ENCODE results near the gene CCDC92. TPM values are rescaled to one million over a fixed set of nuclear protein-coding genes. Genes with fewer than 3 reads are reported as not detected.
A peak's percentile ranks its signal among the peaks of the same experiment; 100 is the strongest.

Gene CCDC92
- total RNA-seq, 3 donors from 2014 or later = 17.7 to 47.2 (median 25.6) TPM

DNA sequence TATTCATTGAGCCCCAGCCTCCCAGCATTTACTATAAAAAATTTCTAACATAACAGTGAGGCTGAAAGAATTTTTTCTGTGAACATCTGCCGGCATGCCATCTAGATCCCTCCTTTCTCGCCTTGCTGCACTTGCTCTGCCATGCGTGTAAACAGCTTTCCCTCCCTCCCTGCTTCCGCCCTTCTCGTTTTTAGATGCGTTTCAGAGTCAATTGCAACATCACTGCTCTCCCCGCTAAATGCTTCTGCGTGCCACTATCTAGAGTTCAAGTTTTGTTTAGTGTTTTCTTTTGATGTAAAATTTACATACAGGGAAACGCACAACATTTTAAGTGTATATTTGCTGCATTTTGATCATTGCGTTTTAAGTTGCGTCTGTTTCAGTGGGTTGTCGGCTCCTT, 83.6 kb downstream of the CCDC92 start:
- Histone ChIP-seq H3K4me1 (ENCODE audit: low read depth) (no peaks in the 10 kb centered on the region), H3K36me3 (ENCODE audit: low read depth) (no peaks in the 10 kb centered on the region), H3K9me3 (no peaks in the 10 kb centered on the region), H3K4me3 (no peak overlapping the region)
- intact Hi-C loops (cut with DNase I, micrococcal nuclease) = no loop called here
- no peak for ATAC-seq
- TF ChIP-seq, protein P1, sequence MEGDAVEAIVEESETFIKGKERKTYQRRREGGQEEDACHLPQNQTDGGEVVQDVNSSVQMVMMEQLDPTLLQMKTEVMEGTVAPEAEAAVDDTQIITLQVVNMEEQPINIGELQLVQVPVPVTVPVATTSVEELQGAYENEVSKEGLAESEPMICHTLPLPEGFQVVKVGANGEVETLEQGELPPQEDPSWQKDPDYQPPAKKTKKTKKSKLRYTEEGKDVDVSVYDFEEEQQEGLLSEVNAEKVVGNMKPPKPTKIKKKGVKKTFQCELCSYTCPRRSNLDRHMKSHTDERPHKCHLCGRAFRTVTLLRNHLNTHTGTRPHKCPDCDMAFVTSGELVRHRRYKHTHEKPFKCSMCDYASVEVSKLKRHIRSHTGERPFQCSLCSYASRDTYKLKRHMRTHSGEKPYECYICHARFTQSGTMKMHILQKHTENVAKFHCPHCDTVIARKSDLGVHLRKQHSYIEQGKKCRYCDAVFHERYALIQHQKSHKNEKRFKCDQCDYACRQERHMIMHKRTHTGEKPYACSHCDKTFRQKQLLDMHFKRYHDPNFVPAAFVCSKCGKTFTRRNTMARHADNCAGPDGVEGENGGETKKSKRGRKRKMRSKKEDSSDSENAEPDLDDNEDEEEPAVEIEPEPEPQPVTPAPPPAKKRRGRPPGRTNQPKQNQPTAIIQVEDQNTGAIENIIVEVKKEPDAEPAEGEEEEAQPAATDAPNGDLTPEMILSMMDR (IDR thresholded peaks at IDR 0.05) = no peak
- DNase-seq = no peak

- TF ChIP-seq, protein P1 (IDR thresholded peaks at IDR 0.05) = no peak
- intact Hi-C loops (cut with DNase I, micrococcal nuclease) = no loop called here
- no peaks in the 10 kb centered on the region for H3K4me1 ChIP-seq (ENCODE audit: low read depth)
- peak in 2 of 3 donors; percentile 25 to 60 for DNase-seq
- no peak overlapping the region for H3K4me3 ChIP-seq
- peak; percentile 84 for ATAC-seq
- H3K9me3 ChIP-seq = no peaks in the 10 kb centered on the region
- H3K36me3 ChIP-seq (ENCODE audit: low read depth) = no peaks in the 10 kb centered on the region
Observed at GRCh38 chr12:123886931-123887582, 85.6 kb downstream of the CCDC92 start.

DNA sequence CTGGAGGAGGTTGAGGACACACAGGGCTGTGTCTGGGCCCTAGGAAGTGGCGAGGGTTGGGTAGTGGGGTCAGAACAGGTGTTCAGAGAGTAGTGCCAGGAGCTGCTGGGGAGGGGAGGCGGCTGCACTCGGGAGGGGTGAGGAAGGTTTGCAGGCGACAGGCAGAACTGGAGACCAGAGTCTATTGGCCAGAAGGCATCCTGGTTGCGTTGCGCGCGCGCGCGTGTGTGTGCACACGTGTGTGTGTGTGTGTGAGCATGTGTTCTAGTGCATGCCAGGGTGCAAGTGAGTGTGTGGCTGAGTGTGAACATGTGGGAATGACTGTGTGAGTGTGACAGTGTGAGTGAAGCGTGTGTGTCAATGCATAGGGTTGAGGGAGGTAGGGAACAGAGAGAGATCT, 86.4 kb downstream of the CCDC92 start:
- TF ChIP-seq, protein P1 (IDR thresholded peaks at IDR 0.05) = no peak
- intact Hi-C loops (cut with DNase I, micrococcal nuclease) = no loop called here
- Histone ChIP-seq H3K4me3 (no peak overlapping the region), H3K9me3 (no peaks in the 10 kb centered on the region), H3K36me3 (ENCODE audit: low read depth) (no peaks in the 10 kb centered on the region), H3K4me1 (ENCODE audit: low read depth) (no peaks in the 10 kb centered on the region)
- DNase-seq (no peak), ATAC-seq (no peak)

Other genes with a start within 250 kb of the CCDC92 start
- under 1 TPM; 0.29 to 0.63 (median 0.29) TPM for gene DNAH10, start 210.5 kb downstream of the CCDC92 start, total RNA-seq
- gene ZNF664, start 384 bp upstream of the CCDC92 start, total RNA-seq = 100 to 1,000 TPM; 101 to 132 (median 101) TPM